Right renal cortex interstitium (tissue), 3 donors: ENCODE measurements around the gene KIF6. TPM values are rescaled to one million over a fixed set of nuclear protein-coding genes. Genes with fewer than 3 reads are reported as not detected.
"Not testable (repeated sequence)": the region's sequence is repeated elsewhere in the genome, so short reads cannot be mapped to it uniquely, and the experiment has no call there.

Experiments used
- DNase-seq, 3 donors: peaks; one replicate each; pipeline ENCODE4 v3.0.0-alpha.2; 2013; ENCODE audit warnings: low read depth in 3 of 3, low spot score in 2 of 3
- polyA plus RNA-seq, 3 donors: library from polyadenylated mRNA; unstranded; fragments of 120-200 nt; gene quantifications; one replicate each; pipeline ENCODE4 v1.2.1, GENCODE V29; 2013; ENCODE audit not compliant: insufficient read length in 3 of 3

Gene KIF6
- polyA plus RNA-seq, 3 donors = 3.9 to 4.7 (median 4.4) TPM

- DNase-seq = no peak
Observed at GRCh38 chr6:39515006-39515405, 210.2 kb downstream of the KIF6 start.

GRCh38 chr6:39509831-39510230, 215.4 kb downstream of the KIF6 start:
- not testable (repeated sequence) for DNase-seq

- no peak for DNase-seq
Observed at GRCh38 chr6:39508515-39508914, 216.7 kb downstream of the KIF6 start.

GRCh38 chr6:39507331-39507998, 217.7 kb downstream of the KIF6 start:
- no peak for DNase-seq

DNA sequence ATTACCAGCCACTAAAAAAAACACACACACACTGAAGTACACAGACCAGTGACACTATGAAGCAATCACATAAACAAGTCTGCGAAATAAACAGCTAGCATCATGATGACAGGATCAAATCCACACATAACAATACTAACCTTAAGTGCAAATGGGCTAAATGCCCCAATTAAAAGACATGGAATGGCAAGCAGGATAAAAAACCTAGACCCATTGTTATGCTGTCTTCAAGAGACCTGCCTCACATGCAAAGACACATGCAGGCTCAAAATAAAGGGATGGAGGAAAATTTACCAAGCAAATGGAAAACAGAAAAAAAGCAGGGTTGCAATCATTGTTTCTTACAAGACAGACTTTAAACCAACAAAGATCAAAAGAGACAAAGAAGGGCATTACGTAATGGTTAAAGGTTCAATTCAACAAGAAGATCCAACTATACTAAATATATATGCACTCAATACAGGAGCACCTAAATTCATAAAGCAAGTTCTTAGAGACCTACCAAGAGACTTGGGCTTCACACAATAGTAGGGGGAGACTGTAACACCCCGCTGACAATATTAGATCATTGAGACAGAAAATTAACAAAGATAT, 222.7 kb downstream of the KIF6 start:
- not testable (repeated sequence) for DNase-seq

DNA sequence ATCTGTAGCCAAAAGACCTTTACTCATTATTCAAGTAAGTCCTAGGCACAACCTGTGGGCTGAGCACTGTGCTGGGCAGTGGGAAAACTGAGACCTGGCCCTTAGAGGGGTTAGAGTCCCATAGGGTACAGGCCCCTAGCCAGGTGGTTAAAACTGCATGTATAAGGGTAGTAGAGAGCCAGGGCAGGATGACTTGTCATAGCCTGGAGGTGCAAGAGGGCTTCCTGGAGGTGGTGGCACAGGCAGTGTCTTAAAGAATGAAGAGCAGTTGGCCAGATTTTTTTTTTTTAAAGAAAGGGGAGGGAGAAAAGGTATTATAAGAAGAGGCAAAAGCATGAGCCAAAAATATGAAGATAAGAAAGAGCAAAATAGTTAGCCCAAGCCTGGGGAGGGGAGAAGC, 226.2 kb downstream of the KIF6 start:
- DNase-seq = no peak

GRCh38 chr6:39498096-39498495, 227.1 kb downstream of the KIF6 start:
- no peak for DNase-seq

GRCh38 chr6:39496915-39497314, 228.3 kb downstream of the KIF6 start:
- DNase-seq = peak; percentile 75 to 78 (median 77)

DNA sequence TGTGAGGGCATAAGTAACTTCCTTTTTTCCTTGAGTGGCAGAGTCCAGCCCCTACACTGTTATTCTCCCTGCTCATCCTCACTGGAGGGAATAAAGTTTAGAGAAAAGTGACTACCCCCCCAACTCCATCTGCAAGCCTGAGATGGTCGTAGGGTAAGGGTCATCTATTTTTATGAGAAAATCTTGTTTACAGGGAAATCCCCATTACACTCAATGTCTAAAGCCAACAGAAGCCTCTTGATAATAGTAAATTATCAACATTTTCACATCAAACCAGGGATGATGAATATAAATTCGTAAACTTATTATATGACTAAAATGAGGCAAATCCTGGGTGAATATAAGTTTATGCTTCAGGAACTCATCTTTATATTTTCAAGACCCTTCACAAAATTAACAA, 228.8 kb downstream of the KIF6 start:
- DNase-seq = no peak

- no peak for DNase-seq
Observed at GRCh38 chr6:39495640-39496039, 229.6 kb downstream of the KIF6 start.

- no peak for DNase-seq
Observed at GRCh38 chr6:39494998-39495397, 230.2 kb downstream of the KIF6 start.

- DNase-seq = no peak
Observed at GRCh38 chr6:39493777-39494176, 231.4 kb downstream of the KIF6 start.

- DNase-seq = no peak
Observed at GRCh38 chr6:39493174-39493573, 232.0 kb downstream of the KIF6 start.

DNA sequence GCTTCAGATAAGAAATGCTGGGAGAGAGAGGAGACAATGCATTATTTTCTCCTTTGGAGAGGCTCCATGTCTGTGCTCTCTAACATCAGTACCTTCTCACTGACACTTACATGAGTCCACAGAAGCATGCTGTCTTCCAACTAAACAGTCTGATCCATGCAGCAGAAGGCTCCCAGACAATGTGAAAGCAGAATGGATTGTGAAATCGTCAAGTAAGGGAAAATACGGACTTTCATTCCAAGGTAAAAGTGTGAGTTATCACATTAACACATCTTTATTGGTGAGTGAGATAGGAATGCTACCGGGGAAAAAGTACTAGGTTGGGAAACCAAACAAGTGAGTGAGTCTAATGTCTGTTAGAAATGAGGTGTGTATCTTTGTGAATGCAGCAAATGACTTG, 235.1 kb downstream of the KIF6 start:
- DNase-seq = no peak

DNA sequence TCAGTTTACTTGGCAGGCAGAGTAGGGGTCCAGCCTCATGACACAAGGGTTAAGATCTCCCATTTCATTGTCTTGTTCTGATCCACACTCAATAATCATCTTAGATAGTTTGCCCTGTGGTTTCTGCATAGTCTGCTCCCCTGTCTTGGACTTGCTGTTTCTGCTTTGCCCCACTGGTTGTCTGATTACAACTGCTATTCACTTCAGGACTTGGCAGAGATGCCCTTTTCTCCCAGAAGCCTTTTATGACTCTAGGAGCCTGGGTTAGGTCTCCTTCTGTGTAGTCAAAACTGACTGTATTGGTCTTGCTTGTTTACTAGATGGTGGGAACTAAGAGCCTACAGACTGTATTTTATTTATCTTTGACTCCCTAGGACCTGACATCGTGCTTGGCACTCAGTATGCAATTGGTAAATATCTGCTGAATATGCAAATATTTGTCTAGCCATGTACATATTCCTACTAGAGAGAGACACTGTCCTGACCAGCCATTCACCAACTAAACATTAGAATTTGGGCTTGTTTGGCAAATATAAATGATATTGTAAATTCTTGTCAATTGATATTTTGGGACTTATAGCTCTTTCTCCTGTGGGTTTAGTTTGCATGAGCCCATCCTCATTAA, 236.8 kb downstream of the KIF6 start:
- no peak for DNase-seq

GRCh38 chr6:39484276-39484675, 240.9 kb downstream of the KIF6 start:
- DNase-seq = no peak

DNA sequence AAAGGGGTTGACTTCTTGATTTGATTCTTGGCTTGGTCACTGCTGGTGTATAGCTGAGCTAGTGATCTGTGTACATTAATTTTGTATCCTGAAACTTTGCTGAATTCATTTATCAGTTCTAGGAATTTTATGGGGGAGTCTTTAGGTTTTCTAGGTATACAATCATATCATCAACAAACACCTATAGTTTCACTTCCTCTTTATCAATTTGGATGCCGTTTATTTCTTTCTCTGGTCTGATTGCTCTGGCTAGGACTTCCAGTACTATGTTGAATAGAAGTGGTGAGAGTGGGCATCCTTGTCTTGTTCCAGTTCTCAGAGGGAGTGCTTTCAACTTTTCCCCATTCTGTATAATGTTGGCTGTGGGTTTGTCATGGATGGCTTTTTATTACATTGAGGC, 245.4 kb downstream of the KIF6 start:
- DNase-seq = not testable (repeated sequence)

- DNase-seq = no peak
Observed at GRCh38 chr6:39476670-39477069, 248.5 kb downstream of the KIF6 start.

GRCh38 chr6:39476151-39476550, 249.1 kb downstream of the KIF6 start:
- no peak for DNase-seq

DNA sequence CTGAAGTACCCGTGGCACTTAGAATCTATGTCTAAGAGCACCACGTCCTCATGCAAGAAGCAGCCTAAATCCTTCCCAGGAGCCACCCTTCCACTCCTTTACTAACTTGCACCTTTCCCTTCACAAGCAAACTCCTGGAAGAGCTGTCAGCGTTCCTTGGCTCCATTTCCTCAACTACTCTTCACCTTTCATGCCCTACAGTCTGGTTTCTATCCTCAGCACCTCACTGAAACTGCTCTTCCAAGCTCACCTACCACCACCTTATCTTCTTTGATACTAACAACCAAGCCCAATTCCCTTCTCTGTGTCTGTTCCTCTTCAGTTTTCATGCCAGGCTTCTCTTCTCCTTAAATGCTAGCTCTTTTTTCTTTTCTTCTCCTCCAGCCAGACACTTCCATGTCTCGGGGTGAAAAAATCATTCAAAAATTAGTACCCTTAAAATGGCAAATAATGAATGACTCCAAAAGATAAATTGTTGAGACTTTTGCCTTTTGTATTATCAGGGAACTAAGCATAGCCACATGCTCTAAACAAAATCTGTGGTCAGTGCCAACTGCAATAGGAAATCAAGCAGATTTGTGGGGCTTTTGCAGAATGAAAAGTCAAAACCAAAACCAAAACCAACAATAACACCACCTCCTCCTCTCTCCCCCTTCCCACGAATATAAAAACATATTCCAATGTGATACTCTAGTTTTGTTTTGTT, 253.1 kb downstream of the KIF6 start:
- DNase-seq = no peak

GRCh38 chr6:39470506-39470905, 254.7 kb downstream of the KIF6 start:
- no peak for DNase-seq

DNA sequence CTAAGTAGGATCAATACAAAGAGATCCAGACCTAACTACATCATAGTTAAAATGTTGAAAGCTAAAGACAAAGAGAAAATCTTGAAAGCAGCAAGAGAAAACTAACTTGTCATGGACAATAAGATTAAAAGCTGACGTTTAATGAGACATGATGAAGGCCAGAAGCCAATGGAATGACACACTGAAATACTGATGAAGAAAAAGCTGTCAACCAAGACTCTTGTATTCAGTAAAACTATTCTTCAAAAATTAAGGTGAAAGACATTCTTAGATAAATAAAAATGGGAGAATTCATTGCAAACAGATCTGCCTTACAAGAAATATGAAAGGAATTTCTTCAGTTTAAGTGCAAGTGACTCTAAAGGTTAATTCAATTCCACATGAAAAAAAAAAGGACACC, 256.8 kb downstream of the KIF6 start:
- DNase-seq = no peak
